A673 (cell line): ENCODE results near the gene LYSMD4. TPM values are rescaled to one million over a fixed set of nuclear protein-coding genes. Genes with fewer than 3 reads are reported as not detected.

Source experiments
- BruUV-seq: library from RNA; stranded (reverse); fragments of 400-500 nt; replicated peaks from 2 replicates; lab custom pipeline; 2021; lab: Mats Ljungman, UMichigan
- CTCF ChIA-PET: fragments of 300-600 bp; sonication (Branson Sonifier 250); formaldehyde crosslinking; loops from one replicate; lab custom pipeline; 2022; ENCODE audit warnings: antibody characterized with exemption; lab: Charles Lee
- POLR2A ChIA-PET: fragments of 300-600 bp; sonication (Branson Sonifier 250); formaldehyde crosslinking; loops from one replicate; lab custom pipeline; 2022; ENCODE audit warnings: antibody characterized with exemption; ENCODE audit not compliant: low non-redundant PET; lab: Charles Lee
- DNase-seq: peaks from one replicate; pipeline ENCODE4 v3.0.0-alpha.2; 2015; ENCODE audit warnings: low spot score
- H3K27ac ChIP-seq: fragments of 200-600 bp; sonication (generic); 2 replicates; pipeline ENCODE4 v1.5.1; 2016; ENCODE audit warnings: mixed run types, low read depth, mild to moderate bottlenecking, mixed read lengths, antibody characterized with exemption, low read length; ENCODE audit not compliant: poor library complexity, severe bottlenecking
- H3K27me3 ChIP-seq: fragments of 200-600 bp; sonication (generic); replicated peaks from 2 replicates; pipeline ENCODE4 v1.6.1; 2017; ENCODE audit warnings: mixed run types, low read depth, mild to moderate bottlenecking, mixed read lengths, antibody characterized with exemption, low read length; ENCODE audit not compliant: insufficient read depth, poor library complexity
- H3K36me3 ChIP-seq: fragments of 200-600 bp; sonication (generic); 2 replicates; pipeline ENCODE4 v1.6.1; 2016; ENCODE audit warnings: mixed run types, mild to moderate bottlenecking, mixed read lengths, antibody characterized with exemption, low read length; ENCODE audit not compliant: insufficient read depth, poor library complexity, severe bottlenecking
- H3K4me1 ChIP-seq: fragments of 200-600 bp; sonication (generic); 2 replicates; pipeline ENCODE4 v1.6.1; 2017; ENCODE audit warnings: mixed run types, mild to moderate bottlenecking, mixed read lengths, antibody characterized with exemption, low read length; ENCODE audit not compliant: insufficient read depth, poor library complexity, severe bottlenecking
- H3K4me3 ChIP-seq: fragments of 200-600 bp; sonication (generic); 2 replicates; pipeline ENCODE4 v1.5.1; 2016; ENCODE audit warnings: low read depth, mixed run types, mild to moderate bottlenecking, mixed read lengths, low read length; ENCODE audit not compliant: poor library complexity, severe bottlenecking
- H3K9me3 ChIP-seq: fragments of 200-600 bp; sonication (generic); 2 replicates; pipeline ENCODE4 v1.6.1; 2016; ENCODE audit warnings: mixed run types, low read depth, mild to moderate bottlenecking, mixed read lengths, antibody characterized with exemption, low read length; ENCODE audit not compliant: poor library complexity, severe bottlenecking
- CTCF ChIP-seq: fragments of 300-800, 200-600 bp; sonication (generic); conservative IDR thresholded peaks from 2 replicates; pipeline ENCODE4 v1.5.1; 2017; ENCODE audit warnings: low read depth, mild to moderate bottlenecking, antibody characterized with exemption, low read length, moderate library complexity, mixed read lengths
- EZH2 ChIP-seq: fragments of 200-600 bp; sonication (generic); IDR thresholded peaks from 2 replicates; pipeline ENCODE4 v1.6.1; 2017; ENCODE audit warnings: borderline replicate concordance, low read depth, mild to moderate bottlenecking, mixed read lengths, antibody characterized with exemption, low read length; ENCODE audit not compliant: poor library complexity, severe bottlenecking
- intact Hi-C: fragments of 100-400 bp; cut with micrococcal nuclease; formaldehyde crosslinking; loops from one replicate; pipeline ENCODE4 v1.10.0; 2022; ENCODE audit not compliant: unreplicated experiment
- total RNA-seq: library from RNA; stranded (reverse); gene quantifications from 2 replicates; pipeline ENCODE4 v1.2.3, GENCODE V29; 2021

The LYSMD4 gene
- total RNA-seq, 1 experiment from 2014 or later: 5.8 TPM

DNA sequence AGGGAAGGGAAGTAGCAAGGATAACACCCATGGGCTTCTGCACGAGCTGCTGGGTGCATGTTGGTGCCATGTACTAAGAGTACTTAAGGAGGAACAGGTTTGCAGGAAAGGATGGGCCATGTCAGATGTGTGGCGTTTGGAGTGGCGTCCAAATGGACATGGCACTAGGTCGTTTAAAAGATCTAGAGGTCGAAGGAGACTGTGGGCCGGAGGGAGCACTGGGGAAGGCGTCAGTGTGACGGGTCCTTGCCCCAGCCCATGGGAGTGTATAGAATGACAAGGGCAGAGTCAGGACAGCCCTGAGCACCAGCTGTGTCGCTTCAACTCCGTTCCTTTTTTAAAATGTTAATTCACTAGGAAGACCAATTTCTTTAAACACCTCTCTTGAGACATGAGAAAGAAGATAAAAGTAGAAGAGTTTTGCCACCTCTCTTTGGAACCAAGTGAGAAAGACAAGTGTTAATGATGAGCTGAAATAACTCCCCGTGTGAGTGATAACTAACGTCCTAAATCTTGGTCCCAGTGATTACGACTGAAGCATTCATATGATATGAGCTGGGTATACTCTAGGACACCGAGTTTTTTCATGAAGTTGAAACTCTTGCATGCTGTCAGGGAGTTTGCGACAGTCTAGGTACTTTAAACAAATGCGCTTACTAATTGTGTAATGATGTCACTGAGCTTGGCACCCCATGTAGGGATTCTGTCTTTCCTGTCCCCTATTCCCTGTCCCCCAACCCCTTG is 23.8 kb downstream of the LYSMD4 start:
- peaks cover 10% of the 10 kb centered on the region for H3K4me1 ChIP-seq
- no peak overlapping the region for H3K4me3 ChIP-seq
- H3K27me3 ChIP-seq: no peaks in the 10 kb centered on the region
- BruUV-seq: no TSS peak
- ChIA-PET POLR2A (no interaction called here), CTCF (no interaction called here)
- no peaks in the 10 kb centered on the region for H3K9me3 ChIP-seq
- H3K36me3 ChIP-seq: peaks cover 3% of the 10 kb centered on the region
- DNase-seq: no peak
- intact Hi-C loops: loop anchor here (5.0 kb wide), 1 partner anchor 607 kb away; no protein-coding TSS in a partner anchor
- H3K27ac ChIP-seq: no peak overlapping the region
- no peak for TF ChIP-seq CTCF
- TF ChIP-seq EZH2: no peak

- CTCF ChIA-PET: no interaction called here
- Histone ChIP-seq H3K36me3 (no peaks in the 10 kb centered on the region), H3K4me1 (peaks cover 17% of the 10 kb centered on the region), H3K27me3 (no peaks in the 10 kb centered on the region), H3K27ac (no peak overlapping the region), H3K9me3 (no peaks in the 10 kb centered on the region), H3K4me3 (no peak overlapping the region)
- POLR2A ChIA-PET: no interaction called here
- TF ChIP-seq CTCF (no peak), EZH2 (no peak)
- no TSS peak for BruUV-seq
- peak; percentile 44 for DNase-seq
- intact Hi-C loops: loop anchor here (5.0 kb wide), 1 partner anchor 606 kb away; no protein-coding TSS in a partner anchor
These were observed 24.7 kb downstream of the LYSMD4 start for GRCh38 chr15:99708563-99708962.

DNA sequence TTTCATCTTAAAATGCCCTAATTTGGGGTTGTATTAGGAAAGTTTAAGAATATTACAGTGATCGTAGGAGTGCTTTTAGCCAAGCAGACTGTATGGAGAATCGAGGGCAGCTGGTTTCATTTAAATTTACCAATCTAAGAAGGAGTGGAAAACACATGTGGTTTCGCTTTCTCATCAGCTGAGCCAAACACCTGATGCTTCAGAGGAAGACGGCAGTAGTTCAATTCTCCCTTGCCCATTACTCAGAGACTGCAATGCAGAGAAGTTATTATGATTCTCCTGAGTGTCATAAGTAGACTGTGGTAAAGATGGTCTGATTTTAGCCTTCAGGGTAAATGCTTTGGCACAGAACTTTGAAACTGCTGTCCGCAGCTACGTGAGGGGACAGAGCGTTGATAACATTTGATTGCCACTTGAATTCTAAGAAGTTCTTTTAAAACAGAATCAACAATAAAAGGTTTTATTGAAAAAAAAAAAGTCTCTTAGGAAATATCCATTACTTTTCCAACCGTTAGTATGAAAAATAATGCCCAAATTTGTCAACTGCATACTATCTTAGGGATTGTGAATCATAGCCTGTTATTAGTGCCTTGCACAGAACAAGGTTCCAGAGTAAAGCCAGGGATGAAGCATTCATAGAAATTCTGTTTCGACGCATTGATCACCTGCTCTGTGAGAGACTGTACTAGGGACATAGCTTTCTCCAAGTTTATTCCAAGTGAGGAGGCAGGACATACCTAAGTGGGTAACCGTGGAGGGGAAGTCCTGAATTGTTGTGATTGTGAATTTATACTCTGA is 25.6 kb downstream of the LYSMD4 start:
- Histone ChIP-seq H3K4me3 (no peak overlapping the region), H3K27me3 (no peaks in the 10 kb centered on the region), H3K36me3 (no peaks in the 10 kb centered on the region), H3K9me3 (no peaks in the 10 kb centered on the region), H3K27ac (no peak overlapping the region), H3K4me1 (peaks cover 23% of the 10 kb centered on the region)
- DNase-seq: no peak
- BruUV-seq: no TSS peak
- TF ChIP-seq CTCF (no peak), EZH2 (no peak)
- ChIA-PET CTCF (no interaction called here), POLR2A (no interaction called here)
- intact Hi-C loops: loop anchor here (5.0 kb wide), 1 partner anchor 605 kb away; no protein-coding TSS in a partner anchor
